Activated CD8-positive, alpha-beta memory T cell treated with anti-CD3 and anti-CD28 coated beads, Interleukin-2, amount 50 U/mL, for 24 hours (primary cell): Measurements from ENCODE around the gene RALGAPA1.
"Not testable (repeated sequence)": the region's sequence is repeated elsewhere in the genome, so short reads cannot be mapped to it uniquely, and the experiment has no call there.

Source experiments
- DNase-seq: peaks from one replicate; pipeline ENCODE4 v3.0.0-alpha.2; 2020; ENCODE audit errors: extremely low read depth

Gene RALGAPA1

DNA sequence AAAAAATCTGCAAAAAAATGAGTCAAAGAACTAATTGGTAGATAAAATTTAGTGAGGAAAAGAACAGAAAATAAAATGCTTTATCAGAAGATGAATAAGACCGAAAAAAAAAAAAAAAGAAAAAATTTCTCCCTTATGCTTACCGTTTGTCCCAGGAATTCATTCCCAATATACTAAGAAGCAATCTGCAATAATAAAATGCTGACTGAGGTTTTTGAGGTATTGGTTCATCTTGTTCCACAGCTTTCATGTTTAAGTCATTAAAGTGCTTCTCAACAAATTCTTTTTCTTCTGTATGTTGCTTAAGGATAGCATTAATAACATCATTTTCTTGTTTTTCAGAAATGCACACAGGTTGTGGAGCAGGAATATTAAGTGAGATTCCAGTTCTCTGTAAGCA is 182.1 kb downstream of the RALGAPA1 start:
- DNase-seq: not testable (repeated sequence)

DNA sequence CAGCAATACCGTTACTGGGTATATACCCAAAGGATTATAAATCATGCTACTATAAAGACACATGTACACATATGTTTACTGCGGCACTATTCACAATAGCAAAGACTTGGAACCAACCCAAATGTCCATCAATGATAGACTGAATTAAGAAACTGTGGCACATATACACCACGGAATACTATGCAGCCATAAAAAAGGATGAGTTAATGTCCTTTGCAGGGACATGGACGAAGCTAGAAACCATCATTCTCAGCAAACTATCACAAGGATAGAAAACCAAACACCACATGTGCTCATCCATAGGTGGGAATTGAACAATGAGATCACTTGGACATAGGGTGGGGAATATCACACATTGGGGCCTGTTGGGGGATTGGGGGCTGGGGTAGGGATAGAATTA is 187.1 kb downstream of the RALGAPA1 start:
- DNase-seq: not testable (repeated sequence)

- DNase-seq: not testable (repeated sequence)
These were observed 189.1 kb downstream of the RALGAPA1 start for GRCh38 chr14:35619998-35620397.

DNA sequence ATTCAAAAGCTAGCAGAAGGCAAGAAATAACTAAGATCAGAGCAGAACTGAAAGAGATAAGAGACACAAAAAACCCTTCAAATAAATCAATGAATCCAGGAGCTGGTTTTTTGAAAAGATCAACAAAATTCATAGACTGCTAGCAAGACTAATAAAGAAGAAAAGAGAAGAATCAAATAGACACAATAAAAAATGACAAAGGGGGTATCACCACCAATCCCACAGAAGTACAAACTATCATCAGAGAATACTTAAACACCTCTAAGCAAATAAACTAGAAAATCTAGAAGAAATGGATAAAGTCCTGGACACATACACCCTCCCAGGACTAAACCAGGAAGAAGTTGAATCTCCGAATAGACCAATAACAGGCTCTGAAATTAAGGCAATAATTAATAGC is 189.6 kb downstream of the RALGAPA1 start:
- not testable (repeated sequence) for DNase-seq

DNA sequence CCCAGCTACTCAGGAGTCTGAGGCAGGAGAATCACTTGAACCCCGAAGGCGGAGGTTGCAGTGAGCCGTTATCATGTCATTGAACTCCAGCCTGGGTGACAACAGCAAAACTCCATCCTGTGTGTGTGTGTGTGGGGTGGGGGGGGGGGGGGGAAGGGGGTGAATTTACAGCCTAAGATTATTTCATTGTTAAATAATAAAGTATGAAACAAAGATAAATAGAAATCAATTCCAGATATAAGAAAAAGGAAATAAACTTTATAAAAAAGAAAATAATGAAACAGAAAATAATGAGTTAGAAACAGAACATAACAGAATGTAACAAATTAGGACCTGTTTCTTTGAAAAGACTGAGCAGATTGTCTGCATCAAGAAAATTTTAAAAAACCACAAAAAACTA is 191.6 kb downstream of the RALGAPA1 start:
- DNase-seq: no peak

- DNase-seq: no peak
These were observed 201.7 kb downstream of the RALGAPA1 start for GRCh38 chr14:35607380-35607779.

- no peak for DNase-seq
These were observed 208.8 kb downstream of the RALGAPA1 start for GRCh38 chr14:35600253-35600652.

GRCh38 chr14:35594616-35595015 is 214.5 kb downstream of the RALGAPA1 start:
- no peak for DNase-seq

DNA sequence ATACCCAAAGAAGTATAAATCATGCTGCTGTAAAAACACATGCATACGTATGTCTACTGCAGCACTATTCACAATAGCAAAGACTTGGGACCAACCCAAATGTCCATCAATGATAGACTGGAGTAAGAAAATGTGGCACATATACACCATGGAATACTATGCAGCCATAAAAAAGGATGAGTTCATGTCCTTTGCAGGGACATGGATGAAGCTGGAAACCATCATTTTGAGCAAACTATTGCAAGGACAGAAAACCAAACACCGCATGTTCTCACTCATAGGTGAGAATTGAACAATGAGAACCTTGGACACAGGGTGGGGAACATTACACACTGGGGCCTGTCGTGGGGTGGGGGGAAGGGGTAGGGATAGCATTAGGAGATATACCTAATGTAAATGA is 221.7 kb downstream of the RALGAPA1 start:
- not testable (repeated sequence) for DNase-seq

DNA sequence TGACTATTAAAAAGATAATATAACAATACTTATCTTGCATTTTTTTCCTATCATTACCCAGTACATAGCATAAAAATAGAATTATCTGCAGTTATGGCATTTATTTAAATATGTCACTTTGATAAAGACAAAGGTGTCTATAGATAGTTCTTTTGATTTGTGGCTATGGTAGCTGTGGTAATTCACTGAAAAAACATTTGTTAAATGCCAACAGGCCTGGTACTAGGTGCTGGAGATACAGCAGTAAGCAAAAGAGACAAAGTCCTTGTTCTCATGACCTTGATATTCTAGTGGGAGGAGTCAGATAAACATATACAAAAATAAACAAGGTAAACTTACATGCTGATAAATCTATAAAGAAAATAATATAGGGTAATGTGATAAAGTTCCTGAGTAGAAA is 230.5 kb downstream of the RALGAPA1 start:
- no peak for DNase-seq

DNA sequence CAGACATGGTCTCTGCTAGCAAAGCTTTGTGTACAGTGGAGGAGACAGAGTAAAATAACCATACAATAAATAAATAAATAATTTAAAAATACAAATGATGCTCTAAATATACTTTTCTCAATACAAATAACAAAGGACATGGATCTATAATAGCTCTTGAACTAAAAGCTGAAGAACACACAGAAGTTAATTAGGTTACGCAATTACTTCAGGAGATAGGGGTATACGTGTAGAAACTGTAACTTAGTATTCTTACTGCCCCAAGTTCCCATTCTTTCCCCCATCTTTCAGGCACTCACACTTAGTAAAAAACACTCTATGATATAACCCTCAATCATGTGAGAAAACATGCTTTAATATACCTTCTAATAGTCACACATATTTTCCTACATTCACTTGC is 231.0 kb downstream of the RALGAPA1 start:
- no peak for DNase-seq

GRCh38 chr14:35576856-35577255 is 232.2 kb downstream of the RALGAPA1 start:
- DNase-seq: no peak

DNA sequence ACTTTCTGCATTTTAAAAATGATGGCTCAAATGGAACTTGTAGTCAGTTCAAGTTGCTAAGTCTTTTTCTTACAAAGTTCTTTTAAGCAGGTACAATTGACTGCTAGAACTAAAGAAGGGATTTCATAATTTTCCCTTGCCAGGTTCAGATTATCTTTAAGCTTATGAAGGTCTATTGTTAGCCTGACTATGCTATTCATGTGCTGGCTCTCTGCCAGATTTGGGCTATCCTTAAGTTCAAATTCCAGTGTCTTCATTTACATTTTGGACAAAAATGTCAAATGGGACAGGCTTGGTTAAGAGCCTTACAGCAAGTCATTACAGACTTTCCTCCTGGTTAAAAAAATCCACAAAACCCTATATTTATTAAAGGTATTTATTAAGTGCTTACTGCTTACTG is 232.8 kb downstream of the RALGAPA1 start:
- no peak for DNase-seq

GRCh38 chr14:35573911-35574310 is 235.2 kb downstream of the RALGAPA1 start:
- DNase-seq: no peak

GRCh38 chr14:35571598-35571997 is 237.5 kb downstream of the RALGAPA1 start:
- no peak for DNase-seq

DNA sequence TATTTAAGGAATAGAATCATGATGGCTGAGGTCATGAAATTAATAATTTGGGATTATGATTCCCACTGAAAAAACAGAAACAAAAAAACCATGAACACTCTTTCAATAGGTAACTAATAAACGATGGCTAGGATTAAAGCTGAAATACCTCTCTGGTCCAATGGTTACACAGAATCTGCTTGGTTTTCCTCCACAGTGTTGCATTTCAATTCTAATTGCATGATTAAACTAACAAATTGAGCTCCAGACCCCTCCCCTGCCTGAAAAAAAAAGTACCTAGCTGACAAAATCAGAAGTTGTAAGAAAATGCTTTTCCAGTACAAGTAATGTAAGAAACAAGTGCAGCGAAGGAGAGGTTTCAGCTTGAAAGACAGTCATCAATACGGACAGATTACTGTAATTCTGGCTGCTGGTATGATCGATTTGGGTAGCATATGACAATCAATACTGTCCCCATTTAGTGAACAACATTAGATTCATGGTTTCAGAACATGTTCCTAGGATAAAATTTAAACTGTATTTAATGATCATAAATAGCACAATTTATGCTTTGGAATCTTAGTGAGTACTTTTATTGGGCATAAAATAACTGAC is 243.1 kb downstream of the RALGAPA1 start:
- DNase-seq: no peak

DNA sequence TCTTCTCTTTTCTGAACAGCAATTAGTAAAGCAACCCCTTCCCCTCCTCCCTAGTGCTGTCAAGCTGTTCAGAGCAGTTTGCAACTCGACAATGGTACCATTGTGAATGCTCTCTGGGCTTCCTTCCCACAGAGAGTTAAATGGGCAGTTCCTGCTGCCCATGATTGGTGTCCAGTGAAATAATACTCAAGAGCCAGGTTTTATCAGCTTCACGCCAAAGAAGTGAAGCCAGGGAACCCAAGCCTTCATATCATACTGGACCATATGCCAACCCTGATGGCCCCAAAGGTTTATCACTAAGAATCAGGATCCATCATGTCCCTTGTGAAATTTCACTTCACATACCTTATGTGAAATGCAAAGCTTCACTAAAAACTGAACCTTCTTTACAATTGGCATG is 250.4 kb downstream of the RALGAPA1 start:
- DNase-seq: no peak

DNA sequence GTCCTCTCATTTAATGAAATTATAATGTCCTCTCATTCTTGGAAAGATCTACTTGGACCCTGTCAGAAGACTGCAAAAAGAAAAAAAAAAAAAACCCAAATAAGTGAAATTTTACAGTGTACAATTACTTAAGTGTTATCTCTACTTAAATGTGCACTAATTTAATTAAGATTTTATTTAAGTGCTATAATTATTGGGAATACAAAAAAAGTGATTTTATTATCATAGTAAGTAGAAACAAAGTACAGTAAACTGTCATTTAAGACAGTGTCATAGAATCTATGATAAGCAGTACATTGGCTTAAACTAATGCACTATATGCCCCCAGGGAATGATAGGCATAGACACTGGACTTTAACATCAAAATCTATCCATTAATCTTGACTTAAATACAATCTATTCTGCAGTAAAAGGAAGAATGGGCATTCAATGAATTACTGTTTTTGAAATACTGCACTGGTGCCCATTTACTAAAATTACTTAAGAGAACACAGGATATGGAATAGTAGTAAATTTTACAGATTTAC is 251.8 kb downstream of the RALGAPA1 start:
- DNase-seq: no peak

- no peak for DNase-seq
These were observed 252.5 kb downstream of the RALGAPA1 start for GRCh38 chr14:35556548-35556947.

DNA sequence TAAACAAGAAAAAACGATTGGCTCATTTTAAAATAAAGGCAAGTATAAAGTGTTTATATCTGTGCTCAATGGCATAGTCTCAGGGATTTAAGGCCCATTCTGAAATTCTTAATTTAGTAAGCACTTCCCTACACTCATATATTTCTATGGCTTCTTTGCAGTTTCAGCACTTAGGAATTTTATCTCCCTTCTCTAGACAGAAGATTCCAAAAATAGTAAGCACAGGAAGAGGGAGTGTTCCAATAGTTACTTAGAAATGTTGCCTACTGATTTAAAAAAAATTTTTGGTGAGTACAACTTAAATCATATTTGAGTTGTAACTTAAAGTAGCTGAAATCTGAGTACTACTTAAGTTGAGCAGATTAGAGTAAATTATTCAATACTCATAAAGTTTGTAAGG is 255.3 kb downstream of the RALGAPA1 start:
- DNase-seq: no peak

DNA sequence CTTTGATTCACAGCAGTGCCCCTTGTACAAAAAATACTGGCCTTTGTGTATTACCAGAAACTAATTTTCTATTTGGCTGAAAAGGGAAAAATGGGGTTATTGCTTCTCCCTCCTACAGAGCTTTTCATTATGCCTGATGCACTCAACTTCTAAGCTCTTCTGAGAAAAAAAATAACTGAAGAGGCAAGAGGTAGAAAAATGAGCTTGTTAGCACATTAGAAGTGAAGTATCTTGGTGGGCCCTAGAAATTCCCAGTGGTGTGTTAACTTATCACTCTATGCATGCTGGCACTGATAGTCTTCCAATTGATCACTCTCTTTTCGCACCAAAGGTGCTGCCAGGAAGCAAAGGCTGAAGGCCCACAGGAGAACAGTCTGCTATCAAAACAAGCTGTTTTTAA is 258.0 kb downstream of the RALGAPA1 start:
- DNase-seq: no peak

DNA sequence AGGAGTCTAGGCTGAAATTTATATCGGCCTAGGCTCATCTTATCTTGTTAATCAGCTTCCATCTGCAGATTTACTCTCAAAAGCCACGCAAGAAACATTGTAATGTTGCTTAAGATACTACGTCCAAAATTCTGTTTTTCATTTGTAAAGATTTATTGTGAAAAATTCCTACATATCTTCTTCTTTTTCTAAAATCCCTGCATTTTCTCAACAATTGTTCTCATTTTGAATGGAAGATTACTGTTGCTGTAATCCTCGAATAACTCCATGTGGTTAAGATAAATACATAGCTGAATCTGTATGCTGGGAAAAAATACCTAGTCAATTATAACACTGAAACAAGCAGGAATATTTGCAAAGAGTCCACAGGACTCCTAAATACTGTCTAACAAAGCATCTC is 259.5 kb downstream of the RALGAPA1 start:
- no peak for DNase-seq

DNA sequence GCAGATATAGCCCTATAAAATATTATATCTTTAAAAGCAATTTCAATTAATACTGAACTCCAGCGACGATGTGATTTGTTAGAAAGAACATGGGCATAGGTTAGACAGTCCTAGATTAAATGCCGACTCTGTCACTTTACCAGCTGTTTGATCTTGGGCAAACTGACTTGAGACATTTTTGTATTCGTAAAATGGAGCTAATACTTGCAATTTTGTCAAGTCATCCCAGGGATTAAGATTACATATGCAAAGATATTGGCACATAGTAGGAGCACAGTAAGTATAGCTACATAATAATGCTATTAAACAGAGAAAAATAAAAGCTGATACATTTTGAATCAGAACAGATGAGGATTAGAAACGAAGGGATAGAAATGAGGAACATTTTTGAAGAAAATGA is 266.1 kb downstream of the RALGAPA1 start:
- no peak for DNase-seq

DNA sequence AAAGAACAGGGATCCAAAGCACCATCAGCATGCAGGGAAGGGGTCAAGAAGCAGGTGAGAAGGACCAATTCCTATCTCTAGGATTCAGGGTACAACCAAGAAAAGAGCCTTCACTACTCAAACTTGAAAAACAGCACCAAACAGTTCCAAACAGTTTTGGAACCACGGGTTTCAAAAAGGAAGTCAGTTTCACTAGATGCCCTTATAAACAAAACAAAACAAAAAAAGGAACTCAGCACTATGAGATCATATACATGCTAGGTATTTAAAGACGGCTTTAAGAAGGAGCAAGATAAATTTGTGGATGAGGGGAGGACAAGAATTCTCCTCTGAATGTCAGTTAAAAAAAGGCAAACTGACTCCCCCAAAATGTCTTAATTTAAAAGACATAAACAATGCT is 269.1 kb downstream of the RALGAPA1 start:
- DNase-seq: no peak
